GM23338 (cell line): ENCODE data around the gene SPECC1L. TPM values are rescaled to one million over a fixed set of nuclear protein-coding genes. Genes with fewer than 3 reads are reported as not detected.

ENCODE experiments used
- ATAC-seq: fragments of 200-7000 bp; cut with Tn5 transposase; 3 replicates; pipeline ENCODE4 v1.9.1; 2020
- DNase-seq: peaks from one replicate; pipeline ENCODE4 v3.0.0-alpha.2; 2015; ENCODE audit warnings: low spot score
- H2AFZ ChIP-seq: fragments of 200-600 bp; sonication (generic); 2 replicates; pipeline ENCODE4 v1.8.0; 2016; ENCODE audit warnings: antibody characterized with exemption, mild to moderate bottlenecking, moderate library complexity
- H3F3A ChIP-seq: fragments of 200-600 bp; sonication (generic); replicated peaks from 2 replicates; pipeline ENCODE4 v1.8.0; 2017; ENCODE audit warnings: antibody characterized with exemption, mixed run types, low read depth
- H3K27ac ChIP-seq: fragments of 200-600 bp; sonication (generic); 2 replicates; pipeline ENCODE4 v1.6.1; 2016; ENCODE audit warnings: low read depth
- H3K27me3 ChIP-seq: fragments of 200-600 bp; sonication (generic); 2 replicates; pipeline ENCODE4 v1.8.0; 2016; ENCODE audit warnings: mild to moderate bottlenecking, mixed run types, moderate library complexity; ENCODE audit not compliant: insufficient read depth
- H3K36me3 ChIP-seq: fragments of 200-600 bp; sonication (generic); 2 replicates; pipeline ENCODE4 v1.8.0; 2016; ENCODE audit warnings: mild to moderate bottlenecking; ENCODE audit not compliant: insufficient read depth
- H3K4me1 ChIP-seq: fragments of 200-600 bp; sonication (generic); 2 replicates; pipeline ENCODE4 v1.8.0; 2016; ENCODE audit warnings: mild to moderate bottlenecking, moderate library complexity; ENCODE audit not compliant: insufficient read depth
- H3K4me2 ChIP-seq: fragments of 200-600 bp; sonication (generic); 2 replicates; pipeline ENCODE4 v1.7.1; 2017; ENCODE audit warnings: mixed run types
- H3K4me3 ChIP-seq: fragments of 200-600 bp; sonication (generic); 2 replicates; pipeline ENCODE4 v1.6.1; 2016; ENCODE audit warnings: mixed run types
- H3K79me2 ChIP-seq: fragments of 200-600 bp; sonication (generic); replicated peaks from 2 replicates; pipeline ENCODE4 v1.8.0; 2017; ENCODE audit warnings: mild to moderate bottlenecking; ENCODE audit not compliant: insufficient read depth
- H3K9me2 ChIP-seq: fragments of 200-600 bp; sonication (generic); 2 replicates; pipeline ENCODE4 v1.8.0; 2017; ENCODE audit not compliant: insufficient read depth
- H4K20me1 ChIP-seq: fragments of 200-600 bp; sonication (generic); replicated peaks from 2 replicates; pipeline ENCODE4 v1.8.0; 2017; ENCODE audit warnings: mild to moderate bottlenecking; ENCODE audit not compliant: insufficient read depth
- H3K27ac Mint-ChIP-seq: 2 replicates; pipeline ENCODE4 v1.8.0; 2020; ENCODE audit warnings: inconsistent platforms, mild to moderate bottlenecking, moderate library complexity, mixed read lengths
- H3K27me3 Mint-ChIP-seq: 3 replicates; pipeline ENCODE4 v1.8.0; 2022; ENCODE audit warnings: low read depth, mild to moderate bottlenecking, moderate library complexity, mixed read lengths, inconsistent platforms; ENCODE audit not compliant: insufficient read depth, poor library complexity
- H3K36me3 Mint-ChIP-seq: 3 replicates; pipeline ENCODE4 v1.8.0; 2021; ENCODE audit warnings: low read depth, mild to moderate bottlenecking, inconsistent platforms, moderate library complexity, mixed read lengths
- H3K4me1 Mint-ChIP-seq: 3 replicates; pipeline ENCODE4 v1.8.0; 2020; ENCODE audit warnings: mild to moderate bottlenecking, inconsistent platforms, mixed read lengths
- H3K4me3 Mint-ChIP-seq: 3 replicates; pipeline ENCODE4 v1.8.0; 2021; ENCODE audit warnings: moderate library complexity, mild to moderate bottlenecking, inconsistent platforms, mixed read lengths
- H3K9me3 Mint-ChIP-seq: 3 replicates; pipeline ENCODE4 v1.8.0; 2020; ENCODE audit warnings: moderate library complexity, mild to moderate bottlenecking, inconsistent platforms, mixed read lengths
- CREB1 ChIP-seq: fragments of 250-450 bp; sonication (Bioruptor Pico); IDR thresholded peaks from 2 replicates; pipeline ENCODE4 v1.5.0; 2020; ENCODE audit warnings: low read depth, mild to moderate bottlenecking, moderate library complexity
- CTCF ChIP-seq, 2 experiments: fragments of 200-600 bp in 1 of 2; sonication (generic) in 1 of 2; conservative IDR thresholded peaks; 2 replicates each; pipeline versions ENCODE4 v1.5.1 to v1.6.1; 2016 to 2017; ENCODE audit warnings: antibody characterized with exemption in 2 of 2, low read depth in 2 of 2, mild to moderate bottlenecking in 2 of 2, moderate library complexity in 1 of 2
- EZH2 ChIP-seq: fragments of 200-600 bp; sonication (generic); IDR thresholded peaks from one replicate; pipeline ENCODE4 v1.8.0; 2017; ENCODE audit warnings: antibody characterized with exemption, mild to moderate bottlenecking, low read depth; ENCODE audit not compliant: unreplicated experiment
- EZH2phosphoT487 ChIP-seq: fragments of 200-600 bp; sonication (generic); IDR thresholded peaks from one replicate; pipeline ENCODE4 v1.8.1; 2018; ENCODE audit warnings: antibody characterized with exemption; ENCODE audit not compliant: unreplicated experiment
- JUNB ChIP-seq: IDR thresholded peaks from one replicate; pipeline ENCODE4 v1.6.1; 2016; ENCODE audit warnings: antibody characterized with exemption; ENCODE audit not compliant: unreplicated experiment
- NANOG ChIP-seq: IDR thresholded peaks from 2 replicates; pipeline ENCODE4 v1.6.1; 2016; ENCODE audit warnings: antibody characterized with exemption, borderline replicate concordance
- POLR2AphosphoS5 ChIP-seq: IDR thresholded peaks from 2 replicates; pipeline ENCODE4 v1.6.1; 2016; ENCODE audit warnings: antibody characterized with exemption, low read depth
- REST ChIP-seq: IDR thresholded peaks from one replicate; pipeline ENCODE4 v1.6.1; 2018; ENCODE audit warnings: antibody characterized with exemption; ENCODE audit not compliant: unreplicated experiment
- STAT1 ChIP-seq: IDR thresholded peaks from one replicate; pipeline ENCODE4 v1.6.1; 2016; ENCODE audit warnings: antibody characterized with exemption; ENCODE audit not compliant: unreplicated experiment
- ZNF114 ChIP-seq: fragments of 250-450 bp; sonication (Bioruptor Pico); IDR thresholded peaks from 2 replicates; pipeline ENCODE4 v1.5.0; 2020; ENCODE audit warnings: mild to moderate bottlenecking, moderate library complexity
- ZNF331 ChIP-seq: fragments of 250-450 bp; sonication (Bioruptor Pico); IDR thresholded peaks from 2 replicates; pipeline ENCODE4 v1.5.0; 2020; ENCODE audit warnings: low read depth, mild to moderate bottlenecking, moderate library complexity
- polyA plus RNA-seq: library from polyadenylated mRNA; unstranded; fragments of >200 nt; fragmentation: Nextera tagmentation; extraction: Ambion mirVana; gene quantifications from 2 replicates; pipeline ENCODE4 v1.2.1, GENCODE V29; 2016
- total RNA-seq: library from RNA; depleted of rRNA; stranded (reverse); fragments of >200 nt; shearing (Covaris generic); gene quantifications from 2 replicates; pipeline ENCODE4 v1.2.3, GENCODE V29; 2014
- TF ChIP-seq, protein P1 (sequence below): fragments of 250-450 bp; sonication (Bioruptor Pico); IDR thresholded peaks from 2 replicates; pipeline ENCODE4 v1.5.0; 2020; ENCODE audit warnings: mild to moderate bottlenecking, moderate library complexity
- TF ChIP-seq, protein P2 (sequence below): IDR thresholded peaks from 2 replicates; pipeline ENCODE4 v1.6.1; 2016; ENCODE audit warnings: antibody characterized with exemption

SPECC1L gene
- total and polyA plus RNA-seq, 2 experiments from 2014 or later: 24.3 to 44.7 TPM

DNA sequence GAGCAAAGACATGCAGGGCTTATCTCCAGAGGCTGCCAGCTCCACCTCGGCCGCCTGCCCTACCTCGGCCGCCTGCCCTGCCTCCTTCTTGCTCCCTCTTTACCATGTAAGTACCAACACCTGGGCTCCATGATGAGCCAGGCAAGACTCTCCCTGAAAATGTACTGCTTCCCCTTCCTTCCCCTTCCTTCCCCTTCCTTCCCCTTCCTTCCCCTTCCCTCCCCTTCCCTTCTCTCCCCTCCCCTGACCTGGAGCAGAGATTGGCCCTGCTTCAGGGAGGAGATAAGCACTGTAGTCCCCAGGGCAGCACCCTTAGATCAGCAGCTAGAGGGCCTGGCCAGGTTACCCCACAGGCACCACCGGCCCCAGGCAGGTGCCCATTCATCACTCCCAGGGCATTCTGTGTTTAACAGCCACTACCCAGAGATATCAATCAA lies 131.3 kb downstream of the SPECC1L start:
- H3K9me3 Mint-ChIP-seq: no peaks in the 10 kb centered on the region
- no peak overlapping the region for H3K4me3 Mint-ChIP-seq
- Histone ChIP-seq H3K4me2 (no peak overlapping the region), H3K4me3 (no peak overlapping the region), H3K27me3 (no peaks in the 10 kb centered on the region), H3F3A (no peaks in the 10 kb centered on the region), H3K4me1 (0 out of 2 replicates have a peak, but pooled peaks cover 6% of the 10 kb centered on the region), H2AFZ (no peak overlapping the region), H3K27ac (no peak overlapping the region), H4K20me1 (peaks cover 6% of the 10 kb centered on the region), H3K9me2 (no peaks in the 10 kb centered on the region), H3K36me3 (no peaks in the 10 kb centered on the region), H3K79me2 (no peaks in the 10 kb centered on the region; the same call in 1 of the 2 replicates)
- no peak overlapping the region for H3K27ac Mint-ChIP-seq
- peaks cover 20% of the 10 kb centered on the region for H3K27me3 Mint-ChIP-seq
- no peak for TF ChIP-seq POLR2AphosphoS5
- TF ChIP-seq JUNB: no peak
- no peak for TF ChIP-seq ZNF331 (CRISPR knock-in tag)
- TF ChIP-seq EZH2: no peak
- TF ChIP-seq STAT1: no peak
- no peak for TF ChIP-seq CTCF (conservative IDR thresholded peaks at IDR 0.05; ENCODE audit: low read depth in 2 of 2)
- TF ChIP-seq NANOG: no peak
- no peak for TF ChIP-seq CREB1
- TF ChIP-seq EZH2phosphoT487: no peak
- TF ChIP-seq, protein P1, sequence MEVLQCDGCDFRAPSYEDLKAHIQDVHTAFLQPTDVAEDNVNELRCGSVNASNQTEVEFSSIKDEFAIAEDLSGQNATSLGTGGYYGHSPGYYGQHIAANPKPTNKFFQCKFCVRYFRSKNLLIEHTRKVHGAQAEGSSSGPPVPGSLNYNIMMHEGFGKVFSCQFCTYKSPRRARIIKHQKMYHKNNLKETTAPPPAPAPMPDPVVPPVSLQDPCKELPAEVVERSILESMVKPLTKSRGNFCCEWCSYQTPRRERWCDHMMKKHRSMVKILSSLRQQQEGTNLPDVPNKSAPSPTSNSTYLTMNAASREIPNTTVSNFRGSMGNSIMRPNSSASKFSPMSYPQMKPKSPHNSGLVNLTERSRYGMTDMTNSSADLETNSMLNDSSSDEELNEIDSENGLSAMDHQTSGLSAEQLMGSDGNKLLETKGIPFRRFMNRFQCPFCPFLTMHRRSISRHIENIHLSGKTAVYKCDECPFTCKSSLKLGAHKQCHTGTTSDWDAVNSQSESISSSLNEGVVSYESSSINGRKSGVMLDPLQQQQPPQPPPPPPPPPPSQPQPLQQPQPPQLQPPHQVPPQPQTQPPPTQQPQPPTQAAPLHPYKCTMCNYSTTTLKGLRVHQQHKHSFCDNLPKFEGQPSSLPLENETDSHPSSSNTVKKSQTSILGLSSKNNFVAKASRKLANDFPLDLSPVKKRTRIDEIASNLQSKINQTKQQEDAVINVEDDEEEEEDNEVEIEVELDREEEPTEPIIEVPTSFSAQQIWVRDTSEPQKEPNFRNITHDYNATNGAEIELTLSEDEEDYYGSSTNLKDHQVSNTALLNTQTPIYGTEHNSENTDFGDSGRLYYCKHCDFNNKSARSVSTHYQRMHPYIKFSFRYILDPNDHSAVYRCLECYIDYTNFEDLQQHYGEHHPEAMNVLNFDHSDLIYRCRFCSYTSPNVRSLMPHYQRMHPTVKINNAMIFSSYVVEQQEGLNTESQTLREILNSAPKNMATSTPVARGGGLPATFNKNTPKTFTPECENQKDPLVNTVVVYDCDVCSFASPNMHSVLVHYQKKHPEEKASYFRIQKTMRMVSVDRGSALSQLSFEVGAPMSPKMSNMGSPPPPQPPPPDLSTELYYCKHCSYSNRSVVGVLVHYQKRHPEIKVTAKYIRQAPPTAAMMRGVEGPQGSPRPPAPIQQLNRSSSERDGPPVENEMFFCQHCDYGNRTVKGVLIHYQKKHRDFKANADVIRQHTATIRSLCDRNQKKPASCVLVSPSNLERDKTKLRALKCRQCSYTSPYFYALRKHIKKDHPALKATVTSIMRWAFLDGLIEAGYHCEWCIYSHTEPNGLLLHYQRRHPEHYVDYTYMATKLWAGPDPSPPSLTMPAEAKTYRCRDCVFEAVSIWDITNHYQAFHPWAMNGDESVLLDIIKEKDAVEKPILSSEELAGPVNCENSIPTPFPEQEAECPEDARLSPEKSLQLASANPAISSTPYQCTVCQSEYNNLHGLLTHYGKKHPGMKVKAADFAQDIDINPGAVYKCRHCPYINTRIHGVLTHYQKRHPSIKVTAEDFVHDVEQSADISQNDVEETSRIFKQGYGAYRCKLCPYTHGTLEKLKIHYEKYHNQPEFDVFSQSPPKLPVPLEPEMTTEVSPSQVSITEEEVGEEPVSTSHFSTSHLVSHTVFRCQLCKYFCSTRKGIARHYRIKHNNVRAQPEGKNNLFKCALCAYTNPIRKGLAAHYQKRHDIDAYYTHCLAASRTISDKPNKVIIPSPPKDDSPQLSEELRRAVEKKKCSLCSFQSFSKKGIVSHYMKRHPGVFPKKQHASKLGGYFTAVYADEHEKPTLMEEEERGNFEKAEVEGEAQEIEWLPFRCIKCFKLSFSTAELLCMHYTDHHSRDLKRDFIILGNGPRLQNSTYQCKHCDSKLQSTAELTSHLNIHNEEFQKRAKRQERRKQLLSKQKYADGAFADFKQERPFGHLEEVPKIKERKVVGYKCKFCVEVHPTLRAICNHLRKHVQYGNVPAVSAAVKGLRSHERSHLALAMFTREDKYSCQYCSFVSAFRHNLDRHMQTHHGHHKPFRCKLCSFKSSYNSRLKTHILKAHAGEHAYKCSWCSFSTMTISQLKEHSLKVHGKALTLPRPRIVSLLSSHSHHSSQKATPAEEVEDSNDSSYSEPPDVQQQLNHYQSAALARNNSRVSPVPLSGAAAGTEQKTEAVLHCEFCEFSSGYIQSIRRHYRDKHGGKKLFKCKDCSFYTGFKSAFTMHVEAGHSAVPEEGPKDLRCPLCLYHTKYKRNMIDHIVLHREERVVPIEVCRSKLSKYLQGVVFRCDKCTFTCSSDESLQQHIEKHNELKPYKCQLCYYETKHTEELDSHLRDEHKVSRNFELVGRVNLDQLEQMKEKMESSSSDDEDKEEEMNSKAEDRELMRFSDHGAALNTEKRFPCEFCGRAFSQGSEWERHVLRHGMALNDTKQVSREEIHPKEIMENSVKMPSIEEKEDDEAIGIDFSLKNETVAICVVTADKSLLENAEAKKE (CRISPR knock-in tag): no peak
- TF ChIP-seq REST: no peak
- TF ChIP-seq, protein P2, sequence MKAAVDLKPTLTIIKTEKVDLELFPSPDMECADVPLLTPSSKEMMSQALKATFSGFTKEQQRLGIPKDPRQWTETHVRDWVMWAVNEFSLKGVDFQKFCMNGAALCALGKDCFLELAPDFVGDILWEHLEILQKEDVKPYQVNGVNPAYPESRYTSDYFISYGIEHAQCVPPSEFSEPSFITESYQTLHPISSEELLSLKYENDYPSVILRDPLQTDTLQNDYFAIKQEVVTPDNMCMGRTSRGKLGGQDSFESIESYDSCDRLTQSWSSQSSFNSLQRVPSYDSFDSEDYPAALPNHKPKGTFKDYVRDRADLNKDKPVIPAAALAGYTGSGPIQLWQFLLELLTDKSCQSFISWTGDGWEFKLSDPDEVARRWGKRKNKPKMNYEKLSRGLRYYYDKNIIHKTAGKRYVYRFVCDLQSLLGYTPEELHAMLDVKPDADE: no peak
- TF ChIP-seq ZNF114 (CRISPR knock-in tag): no peak
- H3K4me1 Mint-ChIP-seq: peaks cover 12% of the 10 kb centered on the region
- DNase-seq (no peak), ATAC-seq (no peak)
- H3K36me3 Mint-ChIP-seq: peaks cover 30% of the 10 kb centered on the region
